ENCODE results near the gene SELPLG.

GRCh38 chr12:108638141-108638827 is 4.6 kb upstream of the SELPLG start:
- TF ChIP-seq EZH2 (IDR thresholded peaks at IDR 0.05; ENCODE audit: insufficient read depth, poor library complexity, severe bottlenecking): no peak
- TF ChIP-seq EZH2phosphoT487 (IDR thresholded peaks at IDR 0.05; ENCODE audit: insufficient read depth, low read depth): no peak

Data from GM23248 (cell line).